ENCODE data around the gene VIM. TPM values are rescaled to one million over a fixed set of nuclear protein-coding genes. Genes with fewer than 3 reads are reported as not detected.
"Not testable (repeated sequence)": the region's sequence is repeated elsewhere in the genome, so short reads cannot be mapped to it uniquely, and the experiment has no call there.

The VIM gene
- total and polyA plus RNA-seq, 10 donors = 510 to 2,377 (median 1,295) TPM

- TF ChIP-seq CTCF (IDR thresholded peaks at IDR 0.05 in 8 of 11, conservative IDR thresholded peaks at IDR 0.05 in 3 of 11) = no peak
- TF ChIP-seq POLR2A (IDR thresholded peaks at IDR 0.05) = no peak
- no peak for TF ChIP-seq POLR2AphosphoS5 (IDR thresholded peaks at IDR 0.05)
- H3K4me3 ChIP-seq = no peak overlapping the region
- intact Hi-C loops (cut with DNase I; ENCODE audit: low total_unique reads) = no loop called here
- no peaks in the 10 kb centered on the region for H3K4me1 ChIP-seq
- DNase-seq = no peak
- no peak overlapping the region for H3K27ac ChIP-seq
- no peaks in the 10 kb centered on the region for H3K36me3 ChIP-seq
- 88 to 96% (median 92%) methylated on average over 8 of the region's 8 CpGs for WGBS, 5 donors
- peaks cover 0 to 16% (median 0%) of the 10 kb centered on the region in 7 donors for H3K27me3 ChIP-seq (replicated peaks in 1 of 7)
- H3K9me3 ChIP-seq = peaks cover 15 to 40% (median 35%) of the 10 kb centered on the region in 8 donors
Observed at GRCh38 chr10:17263580-17263979, 35.5 kb downstream of the VIM start.

- Histone ChIP-seq H3K27me3 (replicated peaks in 1 of 7) (peaks cover 0 to 16% (median 0%) of the 10 kb centered on the region in 7 donors), H3K4me1 (no peaks in the 10 kb centered on the region), H3K27ac (no peak overlapping the region), H3K4me3 (no peak overlapping the region), H3K9me3 (peaks cover 15 to 40% (median 35%) of the 10 kb centered on the region in 8 donors), H3K36me3 (no peaks in the 10 kb centered on the region)
- WGBS, 5 donors = 64 to 89% (median 79%) methylated on average over 2 of the region's 2 CpGs
- TF ChIP-seq POLR2AphosphoS5 (IDR thresholded peaks at IDR 0.05) (no peak), POLR2A (IDR thresholded peaks at IDR 0.05) (no peak), CTCF (IDR thresholded peaks at IDR 0.05 in 8 of 11, conservative IDR thresholded peaks at IDR 0.05 in 3 of 11) (no peak)
- intact Hi-C loops (cut with DNase I; ENCODE audit: low total_unique reads) = no loop called here
- DNase-seq = no peak
Observed at GRCh38 chr10:17265468-17265867, 37.4 kb downstream of the VIM start.

GRCh38 chr10:17266549-17266948 lies 38.5 kb downstream of the VIM start:
- Histone ChIP-seq H3K9me3 (peaks cover 15 to 35% (median 31%) of the 10 kb centered on the region in 8 donors), H3K27me3 (replicated peaks in 1 of 7) (peaks cover 0 to 20% (median 0%) of the 10 kb centered on the region in 7 donors)
- DNase-seq; H3K27ac ChIP-seq; intact Hi-C loops (cut with DNase I; ENCODE audit: low total_unique reads); H3K4me1 ChIP-seq; H3K4me3 ChIP-seq; H3K36me3 ChIP-seq: not testable (repeated sequence)
- WGBS, 5 donors = 87 to 97% (median 92%) methylated on average over 6 of the region's 6 CpGs

GRCh38 chr10:17272648-17273047 lies 44.6 kb downstream of the VIM start:
- Histone ChIP-seq H3K4me1 (no peaks in the 10 kb centered on the region), H3K4me3 (no peak overlapping the region), H3K27me3 (replicated peaks in 1 of 7) (peaks cover 0 to 8% (median 0%) of the 10 kb centered on the region in 7 donors), H3K9me3 (peaks cover 0 to 16% (median 4%) of the 10 kb centered on the region in 8 donors), H3K36me3 (no peaks in the 10 kb centered on the region), H3K27ac (no peak overlapping the region)
- WGBS, 5 donors = 91 to 98% (median 95%) methylated on average over 12 of the region's 12 CpGs
- intact Hi-C loops (cut with DNase I; ENCODE audit: low total_unique reads) = no loop called here
- TF ChIP-seq POLR2A (IDR thresholded peaks at IDR 0.05) = no peak
- no peak for TF ChIP-seq POLR2AphosphoS5 (IDR thresholded peaks at IDR 0.05)
- no peak for TF ChIP-seq CTCF (IDR thresholded peaks at IDR 0.05 in 8 of 11, conservative IDR thresholded peaks at IDR 0.05 in 3 of 11)
- DNase-seq = no peak

GRCh38 chr10:17273403-17273802 lies 45.4 kb downstream of the VIM start:
- Histone ChIP-seq H3K27ac (no peak overlapping the region), H3K4me3 (no peak overlapping the region), H3K9me3 (peaks cover 0 to 16% (median 4%) of the 10 kb centered on the region in 8 donors), H3K36me3 (no peaks in the 10 kb centered on the region), H3K4me1 (no peaks in the 10 kb centered on the region), H3K27me3 (replicated peaks in 1 of 7) (peaks cover 0 to 6% (median 0%) of the 10 kb centered on the region in 7 donors)
- no peak for TF ChIP-seq POLR2A (IDR thresholded peaks at IDR 0.05)
- TF ChIP-seq CTCF (IDR thresholded peaks at IDR 0.05 in 8 of 11, conservative IDR thresholded peaks at IDR 0.05 in 3 of 11) = no peak
- TF ChIP-seq POLR2AphosphoS5 (IDR thresholded peaks at IDR 0.05) = no peak
- WGBS, 5 donors = 60 to 80% (median 69%) methylated on average over 2 of the region's 2 CpGs
- no peak for DNase-seq
- intact Hi-C loops (cut with DNase I; ENCODE audit: low total_unique reads) = no loop called here
